ENCODE data around the gene DOCK11. TPM values are rescaled to one million over a fixed set of nuclear protein-coding genes. Genes with fewer than 3 reads are reported as not detected.

DOCK11 gene
- total RNA-seq, 1 experiment from 2014 or later = 13.1 TPM

- no peak for TF ChIP-seq AFF4 (CRISPR knock-in tag; IDR thresholded peaks at IDR 0.05; ENCODE audit: borderline replicate concordance)
Observed at GRCh38 chrX:118540342-118540741, 44.7 kb downstream of the DOCK11 start (continued).

GRCh38 chrX:118541482-118541881 is 45.9 kb downstream of the DOCK11 start:
- Mint-ChIP-seq H3K9me3 (no peaks in the 10 kb centered on the region), H3K27me3 (ENCODE audit: low read depth) (no peaks in the 10 kb centered on the region), H3K36me3 (no peaks in the 10 kb centered on the region), H3K4me3 (no peak overlapping the region), H3K27ac (no peak overlapping the region), H3K4me1 (peaks cover 14% of the 10 kb centered on the region)
- ATAC-seq = no peak
- CTCF ChIA-PET = no interaction called here
- DNase-seq (ENCODE audit: low spot score) = no peak
- POLR2A ChIA-PET = no interaction called here
- no peak for TF ChIP-seq FOXP1 (CRISPR knock-in tag; IDR thresholded peaks at IDR 0.05; ENCODE audit: borderline replicate concordance)
- no peak for TF ChIP-seq ZMAT4 (CRISPR knock-in tag; IDR thresholded peaks at IDR 0.05)
- no peak for TF ChIP-seq ZNF396 (CRISPR knock-in tag; IDR thresholded peaks at IDR 0.05; ENCODE audit: borderline replicate concordance)
- TF ChIP-seq NR2C2 (CRISPR knock-in tag; IDR thresholded peaks at IDR 0.05) = no peak
- TF ChIP-seq GRHL2 (CRISPR knock-in tag; IDR thresholded peaks at IDR 0.05; ENCODE audit: insufficient replicate concordance, severe bottlenecking) = no peak
- no peak for TF ChIP-seq ZNF232 (CRISPR knock-in tag; IDR thresholded peaks at IDR 0.05)
- no peak for TF ChIP-seq E2F1 (CRISPR knock-in tag; IDR thresholded peaks at IDR 0.05)

GRCh38 chrX:118545510-118545909 is 49.9 kb downstream of the DOCK11 start:
- DNase-seq (ENCODE audit: low spot score) (no peak), ATAC-seq (no peak)
- Mint-ChIP-seq H3K4me1 (no peaks in the 10 kb centered on the region), H3K9me3 (no peaks in the 10 kb centered on the region), H3K27ac (no peak overlapping the region), H3K36me3 (no peaks in the 10 kb centered on the region), H3K27me3 (ENCODE audit: low read depth) (no peaks in the 10 kb centered on the region), H3K4me3 (no peak overlapping the region)
- POLR2A ChIA-PET = no interaction called here
- CTCF ChIA-PET = interaction anchor here (1.3 kb wide), 1 partner anchor 46 kb away, joined by 3 read pairs; no protein-coding TSS in a partner anchor
- TF ChIP-seq GRHL2 (CRISPR knock-in tag; IDR thresholded peaks at IDR 0.05; ENCODE audit: insufficient replicate concordance, severe bottlenecking) = no peak
- no peak for TF ChIP-seq MXD4 (CRISPR knock-in tag; IDR thresholded peaks at IDR 0.05; ENCODE audit: borderline replicate concordance)
- TF ChIP-seq TEAD4 (CRISPR knock-in tag; IDR thresholded peaks at IDR 0.05) = no peak
- no peak for TF ChIP-seq FOXJ3 (CRISPR knock-in tag; IDR thresholded peaks at IDR 0.05; ENCODE audit: borderline replicate concordance)
- TF ChIP-seq ZNF263 (CRISPR knock-in tag; IDR thresholded peaks at IDR 0.05; ENCODE audit: low read depth) = no peak
- TF ChIP-seq NFYB (CRISPR knock-in tag; conservative IDR thresholded peaks at IDR 0.05; ENCODE audit: low read depth) = no peak
- TF ChIP-seq AR (CRISPR knock-in tag; IDR thresholded peaks at IDR 0.05) = no peak
- TF ChIP-seq CBFB (CRISPR knock-in tag; IDR thresholded peaks at IDR 0.05; ENCODE audit: low read depth) = no peak
- TF ChIP-seq AFF4 (CRISPR knock-in tag; IDR thresholded peaks at IDR 0.05; ENCODE audit: borderline replicate concordance) = no peak
- no peak for TF ChIP-seq ZNF138 (CRISPR knock-in tag; conservative IDR thresholded peaks at IDR 0.05)
- no peak for TF ChIP-seq ATF2 (CRISPR knock-in tag; IDR thresholded peaks at IDR 0.05; ENCODE audit: borderline replicate concordance, low read depth)
